ENCODE data around the gene PRKG1. TPM values are rescaled to one million over a fixed set of nuclear protein-coding genes. Genes with fewer than 3 reads are reported as not detected.
A peak's percentile ranks its signal among the peaks of the same experiment; 100 is the strongest.

PRKG1 gene
- total RNA-seq, 1 donor from 2014 or later: 0.17 TPM

DNA sequence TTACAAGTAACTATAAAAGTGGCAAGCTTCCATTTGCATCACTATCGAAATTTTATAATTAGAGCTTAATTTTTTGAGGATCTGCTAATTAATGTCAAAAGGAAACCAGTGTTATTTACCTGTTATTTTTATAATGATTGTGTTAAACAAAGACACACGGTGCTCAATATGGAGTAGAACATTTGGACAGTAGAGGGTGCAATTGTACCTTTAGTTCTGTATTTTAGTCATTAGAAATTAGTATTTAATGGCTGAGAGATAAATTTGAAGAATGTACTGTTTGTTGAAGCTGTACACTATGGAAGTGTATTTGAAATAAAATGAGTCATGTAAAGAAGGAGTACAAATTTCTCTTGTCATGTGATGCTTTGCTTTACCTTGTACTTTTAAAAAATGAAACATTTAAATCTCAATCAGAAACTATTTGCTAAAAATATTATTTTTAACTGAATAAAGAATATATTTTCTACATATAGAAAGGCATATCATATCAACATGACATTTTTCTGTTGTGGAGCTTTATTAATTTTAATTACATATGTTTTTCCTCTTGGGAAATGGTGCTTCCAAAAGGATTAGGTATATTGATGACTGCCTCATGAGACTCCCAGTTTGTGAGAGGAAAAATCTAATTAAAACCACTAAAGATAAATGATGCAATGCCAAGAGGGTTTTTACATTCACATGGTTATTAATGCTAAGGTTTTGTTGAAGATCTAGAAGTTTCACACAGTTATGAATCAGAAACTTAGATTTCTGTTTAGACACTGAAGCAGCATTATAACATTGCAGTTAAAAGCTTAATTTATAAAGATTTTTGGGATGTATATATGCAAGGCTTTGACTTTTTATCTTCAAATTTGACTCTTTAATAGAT, 10.4 kb upstream of the PRKG1 start:
- TF ChIP-seq, protein P1, sequence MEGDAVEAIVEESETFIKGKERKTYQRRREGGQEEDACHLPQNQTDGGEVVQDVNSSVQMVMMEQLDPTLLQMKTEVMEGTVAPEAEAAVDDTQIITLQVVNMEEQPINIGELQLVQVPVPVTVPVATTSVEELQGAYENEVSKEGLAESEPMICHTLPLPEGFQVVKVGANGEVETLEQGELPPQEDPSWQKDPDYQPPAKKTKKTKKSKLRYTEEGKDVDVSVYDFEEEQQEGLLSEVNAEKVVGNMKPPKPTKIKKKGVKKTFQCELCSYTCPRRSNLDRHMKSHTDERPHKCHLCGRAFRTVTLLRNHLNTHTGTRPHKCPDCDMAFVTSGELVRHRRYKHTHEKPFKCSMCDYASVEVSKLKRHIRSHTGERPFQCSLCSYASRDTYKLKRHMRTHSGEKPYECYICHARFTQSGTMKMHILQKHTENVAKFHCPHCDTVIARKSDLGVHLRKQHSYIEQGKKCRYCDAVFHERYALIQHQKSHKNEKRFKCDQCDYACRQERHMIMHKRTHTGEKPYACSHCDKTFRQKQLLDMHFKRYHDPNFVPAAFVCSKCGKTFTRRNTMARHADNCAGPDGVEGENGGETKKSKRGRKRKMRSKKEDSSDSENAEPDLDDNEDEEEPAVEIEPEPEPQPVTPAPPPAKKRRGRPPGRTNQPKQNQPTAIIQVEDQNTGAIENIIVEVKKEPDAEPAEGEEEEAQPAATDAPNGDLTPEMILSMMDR (conservative IDR thresholded peaks at IDR 0.05; ENCODE audit: low read depth, low read length): peak; percentile 62
- no peak for DNase-seq (ENCODE audit: low read depth)
- no peak overlapping the region for H3K4me3 ChIP-seq (ENCODE audit: low read depth, low read length)

DNA sequence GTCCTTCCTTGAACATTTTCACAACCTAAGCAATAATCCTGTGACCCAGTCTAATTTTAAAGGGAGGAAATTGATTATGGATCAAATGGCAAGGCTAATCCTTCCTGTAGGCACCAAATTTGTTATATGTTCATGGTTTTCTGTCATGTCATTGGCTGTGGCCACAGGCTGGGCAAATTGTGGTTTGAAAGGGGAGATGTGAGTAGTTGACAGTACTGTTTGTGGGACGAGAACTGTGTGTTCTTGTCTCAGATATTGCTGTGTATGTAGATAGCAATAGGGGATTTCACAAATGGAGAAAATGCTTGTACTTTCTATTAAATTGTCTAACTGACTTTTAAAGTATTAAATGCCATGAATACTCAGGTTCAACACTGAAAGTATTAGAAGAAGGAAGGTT, 8.1 kb upstream of the PRKG1 start:
- TF ChIP-seq, protein P1 (conservative IDR thresholded peaks at IDR 0.05; ENCODE audit: low read depth, low read length): no peak
- DNase-seq (ENCODE audit: low read depth): no peak
- H3K4me3 ChIP-seq (ENCODE audit: low read depth, low read length): no peak overlapping the region

DNA sequence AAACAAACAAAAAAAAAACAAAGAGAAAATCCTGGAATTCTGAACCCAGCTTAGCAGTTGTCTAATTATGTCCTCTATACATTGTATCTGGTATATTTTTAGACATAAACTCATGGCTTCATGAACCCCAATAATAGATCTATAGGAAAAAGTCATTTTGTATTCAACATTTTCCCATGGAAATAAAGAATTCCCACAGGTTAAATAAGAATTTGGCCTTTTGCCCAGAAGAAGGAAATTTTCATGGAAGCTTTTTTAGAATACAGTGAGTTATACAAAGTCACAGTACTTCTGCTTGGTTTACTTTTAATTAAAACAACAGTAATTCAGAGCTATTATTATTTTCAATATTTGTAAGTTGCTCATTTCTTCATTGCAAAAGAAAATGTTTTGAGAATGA, 2.1 kb upstream of the PRKG1 start:
- no peak overlapping the region for H3K4me3 ChIP-seq (ENCODE audit: low read depth, low read length)
- no peak for DNase-seq (ENCODE audit: low read depth)
- TF ChIP-seq, protein P1 (conservative IDR thresholded peaks at IDR 0.05; ENCODE audit: low read depth, low read length): no peak

DNA sequence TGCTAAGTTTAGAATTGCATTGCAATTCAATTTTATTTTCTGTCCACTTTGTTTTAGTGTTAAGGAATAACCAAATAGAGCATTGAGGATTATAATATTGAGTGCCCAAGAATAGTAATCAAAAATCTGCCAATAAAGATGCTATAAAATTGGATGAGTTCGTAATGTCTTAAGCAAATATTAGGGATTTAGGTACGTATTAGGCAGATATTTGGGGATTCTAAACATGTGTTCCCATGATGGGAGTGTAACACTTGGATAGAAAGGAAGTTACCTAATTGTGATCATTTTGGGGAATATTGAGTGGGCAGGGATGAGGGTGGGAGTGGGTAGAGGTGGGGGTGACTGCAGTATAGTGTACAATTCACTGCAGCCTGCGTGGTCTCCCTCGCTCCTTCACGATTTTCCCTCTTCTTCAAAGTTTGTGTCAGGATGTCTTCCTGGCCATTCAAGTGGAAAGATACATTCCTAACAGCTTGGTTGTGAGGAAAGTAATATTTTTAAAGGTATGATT, 1.3 kb upstream of the PRKG1 start:
- no peak overlapping the region for H3K4me3 ChIP-seq (ENCODE audit: low read depth, low read length)
- no peak for DNase-seq (ENCODE audit: low read depth)
- TF ChIP-seq, protein P1 (conservative IDR thresholded peaks at IDR 0.05; ENCODE audit: low read depth, low read length): no peak

DNA sequence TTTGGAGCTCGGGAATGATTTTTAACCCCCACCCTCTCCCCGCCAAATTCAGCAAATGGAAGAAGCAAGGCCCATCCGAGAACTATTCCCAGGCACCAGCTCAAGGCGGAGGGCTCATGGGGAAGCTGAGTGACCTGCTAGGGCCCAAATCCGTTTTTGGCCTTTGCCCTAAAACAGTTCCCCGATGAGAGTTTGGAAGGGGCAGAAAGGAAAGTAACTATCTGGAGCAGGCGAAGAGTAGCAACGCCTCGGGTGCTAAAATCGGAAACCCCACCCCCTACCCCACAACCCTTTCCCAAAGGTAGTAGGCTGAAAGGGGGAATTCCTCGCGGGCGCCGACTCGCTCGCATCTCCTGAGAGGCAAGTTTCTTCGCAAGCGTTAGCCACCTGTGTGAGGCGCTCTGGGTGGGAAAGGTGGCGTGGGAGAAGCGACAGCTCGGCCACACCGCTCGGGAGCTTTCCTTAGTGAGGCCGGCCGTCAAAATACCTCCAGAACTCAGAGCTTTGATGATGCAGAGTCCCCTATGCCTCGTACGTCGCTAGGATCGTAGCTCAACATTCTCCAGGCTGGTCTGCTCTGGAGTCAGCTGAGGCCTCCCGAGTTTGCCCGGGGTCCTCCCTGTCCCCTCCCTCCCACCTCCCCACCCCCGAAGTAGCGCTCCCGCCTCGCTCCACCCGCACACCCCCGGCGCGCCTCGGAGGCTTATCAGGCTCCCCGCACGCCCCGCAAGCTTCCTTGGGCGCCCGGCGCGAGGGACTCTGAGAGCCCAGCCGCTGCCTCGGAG, 642 bp upstream of the PRKG1 start:
- TF ChIP-seq, protein P1 (conservative IDR thresholded peaks at IDR 0.05; ENCODE audit: low read depth, low read length): no peak
- H3K4me3 ChIP-seq (ENCODE audit: low read depth, low read length): peak overlapping the region; percentile 60
- no peak for DNase-seq (ENCODE audit: low read depth)

DNA sequence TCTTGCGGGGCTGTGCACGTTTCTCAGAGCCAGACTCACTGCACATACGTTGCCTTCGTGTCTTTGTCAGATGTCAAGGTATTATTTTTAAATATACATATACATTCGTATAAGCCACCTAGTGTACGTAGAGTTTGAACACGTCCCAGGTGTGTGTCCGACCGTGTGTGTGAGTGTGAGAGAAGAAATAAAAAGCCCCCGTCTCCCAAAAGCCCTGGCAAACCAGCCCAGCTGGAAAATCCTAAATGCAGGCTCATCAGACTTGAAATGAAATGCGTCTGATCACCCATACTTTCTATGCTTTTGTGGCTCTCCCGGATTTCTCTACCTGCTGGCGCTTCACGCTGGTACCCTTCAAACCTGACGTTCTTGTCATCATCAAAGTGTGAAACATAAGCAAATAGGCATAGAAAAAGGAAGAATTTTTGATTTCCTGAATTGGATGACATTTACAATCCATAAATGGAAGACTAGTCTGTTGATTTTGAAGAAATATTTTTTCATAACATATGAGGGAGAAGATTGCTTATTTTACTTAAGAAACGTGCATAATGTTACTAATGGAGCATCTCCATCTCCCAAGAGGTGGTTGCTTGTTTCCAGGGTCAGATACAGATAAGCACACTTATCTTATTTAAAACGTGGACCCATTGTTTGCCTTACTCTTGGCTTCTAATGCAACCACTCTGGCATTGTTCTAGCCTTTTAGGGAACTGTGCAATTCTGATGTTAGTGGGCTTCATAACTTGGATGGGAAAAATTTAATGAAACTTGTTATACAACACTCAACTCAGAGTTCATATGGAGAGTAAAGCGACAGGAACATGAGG, 971 bp downstream of the PRKG1 start:
- peak overlapping the region; percentile 60 for H3K4me3 ChIP-seq (ENCODE audit: low read depth, low read length)
- DNase-seq (ENCODE audit: low read depth): no peak
- TF ChIP-seq, protein P1 (conservative IDR thresholded peaks at IDR 0.05; ENCODE audit: low read depth, low read length): no peak

Data from epithelial cell of proximal tubule (primary cell).